GM12865 (cell line): Measurements from ENCODE around the gene OLFM2.

Source experiments
- DNase-seq: peaks from one replicate; pipeline ENCODE4 v3.0.0; 2010; ENCODE audit warnings: low read depth
- H3K4me3 ChIP-seq: 2 replicates; pipeline ENCODE4 v1.5.1; 2011; ENCODE audit warnings: mild to moderate bottlenecking, low read depth, low read length, control low read depth
- TF ChIP-seq, protein P1 (sequence below): IDR thresholded peaks from 2 replicates; pipeline ENCODE4 v1.5.1; 2011; ENCODE audit warnings: low read length, control low read depth, low read depth, inconsistent platforms; ENCODE audit not compliant: insufficient read depth; ENCODE audit errors: missing control alignments

Gene OLFM2

DNA sequence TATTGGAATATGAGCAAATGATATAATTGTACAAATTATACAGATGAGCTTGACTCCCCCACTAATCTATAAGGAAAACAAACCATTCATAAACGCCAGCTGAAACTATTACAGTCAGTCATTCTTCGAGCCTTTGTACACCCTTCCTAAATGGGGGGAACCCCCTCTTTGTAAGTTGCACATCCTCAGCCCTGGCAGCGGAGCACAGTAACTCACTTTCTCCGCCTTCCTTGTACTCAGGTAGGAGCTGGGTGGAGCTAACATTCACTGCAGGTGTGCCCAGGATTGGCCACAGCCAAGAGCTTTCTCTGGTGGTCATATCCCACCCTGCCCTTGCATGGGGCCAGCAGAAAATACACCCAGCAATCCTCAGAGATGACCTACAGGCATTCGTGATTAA lies 72.6 kb downstream of the OLFM2 start:
- no peak overlapping the region for H3K4me3 ChIP-seq
- TF ChIP-seq, protein P1, sequence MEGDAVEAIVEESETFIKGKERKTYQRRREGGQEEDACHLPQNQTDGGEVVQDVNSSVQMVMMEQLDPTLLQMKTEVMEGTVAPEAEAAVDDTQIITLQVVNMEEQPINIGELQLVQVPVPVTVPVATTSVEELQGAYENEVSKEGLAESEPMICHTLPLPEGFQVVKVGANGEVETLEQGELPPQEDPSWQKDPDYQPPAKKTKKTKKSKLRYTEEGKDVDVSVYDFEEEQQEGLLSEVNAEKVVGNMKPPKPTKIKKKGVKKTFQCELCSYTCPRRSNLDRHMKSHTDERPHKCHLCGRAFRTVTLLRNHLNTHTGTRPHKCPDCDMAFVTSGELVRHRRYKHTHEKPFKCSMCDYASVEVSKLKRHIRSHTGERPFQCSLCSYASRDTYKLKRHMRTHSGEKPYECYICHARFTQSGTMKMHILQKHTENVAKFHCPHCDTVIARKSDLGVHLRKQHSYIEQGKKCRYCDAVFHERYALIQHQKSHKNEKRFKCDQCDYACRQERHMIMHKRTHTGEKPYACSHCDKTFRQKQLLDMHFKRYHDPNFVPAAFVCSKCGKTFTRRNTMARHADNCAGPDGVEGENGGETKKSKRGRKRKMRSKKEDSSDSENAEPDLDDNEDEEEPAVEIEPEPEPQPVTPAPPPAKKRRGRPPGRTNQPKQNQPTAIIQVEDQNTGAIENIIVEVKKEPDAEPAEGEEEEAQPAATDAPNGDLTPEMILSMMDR: no peak
- DNase-seq: no peak

DNA sequence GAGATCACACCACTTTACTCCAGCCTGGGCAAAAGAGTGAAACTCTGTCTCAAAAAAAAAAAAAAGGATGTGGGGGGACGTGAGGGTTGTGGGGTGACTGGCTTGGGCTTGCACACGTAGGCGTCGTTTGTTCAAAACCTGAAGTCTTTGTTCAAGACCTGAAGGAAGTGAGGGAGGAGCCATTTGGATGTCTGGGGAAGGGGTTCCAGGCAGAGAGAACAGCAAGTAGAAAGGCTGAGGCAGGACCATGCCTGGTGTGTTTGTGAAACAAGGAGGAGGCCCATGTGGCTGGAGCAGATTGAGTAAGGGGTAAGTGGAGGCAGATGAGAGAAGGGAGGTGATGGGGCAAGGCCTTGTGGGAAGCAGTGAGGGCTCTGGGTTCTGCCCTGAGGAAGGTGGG lies 73.4 kb downstream of the OLFM2 start:
- TF ChIP-seq, protein P1: no peak

DNA sequence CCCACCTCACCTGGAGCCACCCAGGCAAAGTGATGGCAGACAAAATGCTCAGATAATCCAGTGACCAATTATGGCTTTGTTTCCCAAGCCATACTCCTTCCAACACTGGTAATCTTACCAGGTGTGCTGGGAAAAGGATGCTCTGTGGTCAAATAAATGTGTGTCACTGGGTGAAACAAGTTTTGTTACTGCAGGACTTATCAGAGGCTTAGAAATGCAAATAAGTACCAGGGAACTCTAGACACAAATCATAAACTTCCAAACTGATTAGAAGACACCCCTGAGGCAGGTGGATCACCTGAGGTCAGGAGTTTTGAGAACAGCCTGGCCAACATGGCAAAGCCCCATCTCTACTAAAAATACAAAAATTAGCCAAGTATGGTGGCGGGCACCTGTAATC lies 74.8 kb downstream of the OLFM2 start:
- TF ChIP-seq, protein P1: no peak
- DNase-seq: no peak
- H3K4me3 ChIP-seq: no peak overlapping the region

More for the DNA sequence above, 73.4 kb downstream of the OLFM2 start:
- H3K4me3 ChIP-seq: no peak overlapping the region
- DNase-seq: no peak

DNA sequence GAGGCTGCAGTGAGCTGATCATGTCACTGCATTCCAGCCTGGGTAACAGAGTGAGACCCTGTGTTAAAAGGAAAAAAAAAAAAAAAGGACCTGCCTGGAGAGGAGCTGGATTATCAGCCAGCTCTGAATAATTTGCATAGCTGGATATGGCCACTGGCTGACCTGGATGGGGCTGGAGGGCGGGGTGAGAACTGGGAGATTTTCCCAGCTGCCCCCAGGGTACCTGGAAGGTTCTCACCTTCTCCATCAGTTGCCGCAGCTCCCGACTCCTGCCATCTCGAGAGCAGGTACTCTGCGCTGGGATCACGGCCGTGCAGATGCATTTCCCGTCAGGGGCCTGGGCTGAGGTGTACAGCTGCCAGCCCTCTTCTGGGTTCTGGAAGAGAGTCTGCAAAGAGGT lies 75.9 kb downstream of the OLFM2 start:
- DNase-seq: no peak
- TF ChIP-seq, protein P1: no peak
- H3K4me3 ChIP-seq: no peak overlapping the region

DNA sequence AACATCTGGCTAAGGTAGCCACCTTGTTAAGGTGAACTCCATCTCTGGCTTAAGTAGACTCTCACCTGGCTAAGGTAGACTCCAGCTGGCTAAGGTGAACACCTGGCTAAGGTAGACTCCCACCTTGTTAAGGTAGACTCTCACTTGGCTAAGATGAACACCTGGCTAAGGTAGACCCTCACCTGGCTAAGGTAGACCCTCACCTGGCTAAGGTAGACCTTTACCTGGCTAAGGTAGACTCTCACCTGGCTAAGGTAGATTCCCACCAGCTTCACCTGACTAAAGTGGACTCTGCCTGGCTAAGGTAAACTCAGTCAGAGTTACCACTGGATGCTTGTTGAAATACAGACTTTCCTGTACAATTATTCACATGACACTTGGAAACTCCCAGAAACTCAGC lies 77.5 kb downstream of the OLFM2 start:
- H3K4me3 ChIP-seq: no peak overlapping the region
- DNase-seq: no peak
- TF ChIP-seq, protein P1: no peak

DNA sequence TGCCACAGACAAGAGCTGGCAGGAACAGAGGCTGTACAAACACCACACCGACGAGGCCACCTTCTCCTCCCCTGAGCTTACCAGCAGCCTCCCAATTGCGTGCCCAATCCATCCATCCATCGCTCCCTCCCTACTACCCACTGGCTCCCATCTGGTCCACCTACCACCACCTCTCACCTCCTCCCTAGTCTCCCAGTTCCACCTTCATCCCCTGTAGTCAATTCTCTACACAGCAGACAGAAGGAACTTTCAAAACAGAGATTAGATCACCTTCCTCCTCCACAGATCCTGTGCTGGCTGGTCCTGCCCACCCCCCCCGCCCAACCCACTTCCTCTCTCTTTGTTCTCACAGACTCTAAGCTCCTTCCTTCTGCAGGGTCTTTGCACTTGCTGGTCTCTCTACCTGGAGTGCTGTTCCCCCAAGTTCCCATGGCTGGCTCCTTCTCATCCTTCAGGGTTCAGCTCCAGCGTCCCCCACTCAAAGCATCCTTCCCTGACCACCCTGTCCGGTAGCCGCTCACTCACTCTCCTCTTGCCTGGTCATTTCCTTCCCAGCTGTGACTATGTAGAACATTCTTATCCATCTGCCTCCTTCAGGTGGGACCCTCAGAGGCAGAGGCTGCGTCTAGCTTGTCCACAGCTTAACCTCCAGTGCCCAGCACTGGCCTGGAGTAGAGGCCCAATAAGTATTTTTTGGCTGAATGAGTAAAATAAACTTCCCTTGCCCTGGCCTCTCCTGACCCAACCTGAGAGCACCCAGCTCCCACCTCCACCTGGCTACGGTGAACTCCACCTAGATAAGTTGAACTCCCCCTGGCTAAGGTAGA lies 78.2 kb downstream of the OLFM2 start:
- peak; percentile 12 for DNase-seq
- TF ChIP-seq, protein P1: no peak

DNA sequence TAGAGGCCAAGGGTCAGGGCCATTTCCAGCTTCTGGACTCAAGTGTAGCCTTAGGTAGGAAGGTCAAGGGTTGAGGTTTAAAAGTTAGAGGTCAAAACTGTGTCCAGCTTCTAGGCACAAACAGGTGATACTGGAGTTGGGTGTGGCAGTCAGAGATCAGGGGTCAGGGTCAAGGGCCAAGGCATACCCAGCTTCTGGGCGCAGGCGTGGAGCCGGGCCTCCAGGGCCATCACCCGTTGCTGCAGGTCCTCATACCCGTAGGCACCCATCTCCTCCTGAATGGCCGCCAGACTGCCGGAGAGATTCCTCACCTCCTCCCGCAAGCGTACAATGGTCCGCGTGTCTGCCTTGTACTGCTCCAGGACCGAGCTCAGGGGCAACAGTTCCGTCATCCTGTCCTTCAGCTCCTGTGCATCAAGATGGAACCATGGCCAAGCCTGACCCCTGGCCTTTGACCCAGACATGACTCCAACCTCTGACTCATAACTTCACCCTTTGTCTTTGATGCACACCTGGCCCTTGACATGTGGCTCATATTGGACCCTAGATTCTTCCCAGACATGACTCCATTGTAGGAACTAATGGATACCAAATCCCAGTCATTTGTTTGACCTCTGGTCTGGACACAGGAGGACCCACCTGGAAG lies 79.1 kb downstream of the OLFM2 start:
- TF ChIP-seq, protein P1: no peak
- DNase-seq: no peak
- no peak overlapping the region for H3K4me3 ChIP-seq

More for the DNA sequence above, 78.2 kb downstream of the OLFM2 start:
- no peak overlapping the region for H3K4me3 ChIP-seq
